Hematopoietic multipotent progenitor cell (in vitro differentiated cells): Measurements from ENCODE around the gene YIPF4. TPM values are rescaled to one million over a fixed set of nuclear protein-coding genes. Genes with fewer than 3 reads are reported as not detected.
"Not testable (repeated sequence)": the region's sequence is repeated elsewhere in the genome, so short reads cannot be mapped to it uniquely, and the experiment has no call there.

Experiments
- DNase-seq, 3 donors: peaks; one replicate each; pipeline ENCODE4 v3.0.0-alpha.2; 2011 to 2015; ENCODE audit warnings: low read depth in 2 of 3, low spot score in 2 of 3
- total RNA-seq: library from RNA; depleted of rRNA; stranded (reverse); fragments of >200 nt; gene quantifications from one replicate; pipeline ENCODE4 v1.2.3, GENCODE V29; 2012

The YIPF4 gene
- total RNA-seq, 1 donor = 7.8 TPM

DNA sequence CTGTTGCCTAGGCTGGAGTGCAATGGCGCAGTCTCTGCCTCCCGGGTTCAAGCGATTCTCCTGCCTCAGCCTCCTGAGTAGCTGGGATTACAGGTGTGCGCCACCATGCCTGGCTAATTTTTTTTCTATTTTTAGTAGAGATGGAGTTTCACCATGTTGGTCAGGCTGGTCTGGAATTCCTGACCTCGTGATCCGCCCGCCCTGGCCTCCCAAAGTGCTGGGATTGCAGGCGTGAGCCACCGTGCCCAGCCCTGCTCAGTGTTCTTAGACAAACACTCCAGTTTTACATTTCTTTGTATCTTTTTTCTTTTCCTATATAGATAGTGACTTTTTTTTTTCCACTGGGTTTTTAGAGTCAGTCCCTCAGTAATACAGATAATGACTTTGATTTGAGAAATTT lies 86.6 kb downstream of the YIPF4 start:
- not testable (repeated sequence) for DNase-seq

DNA sequence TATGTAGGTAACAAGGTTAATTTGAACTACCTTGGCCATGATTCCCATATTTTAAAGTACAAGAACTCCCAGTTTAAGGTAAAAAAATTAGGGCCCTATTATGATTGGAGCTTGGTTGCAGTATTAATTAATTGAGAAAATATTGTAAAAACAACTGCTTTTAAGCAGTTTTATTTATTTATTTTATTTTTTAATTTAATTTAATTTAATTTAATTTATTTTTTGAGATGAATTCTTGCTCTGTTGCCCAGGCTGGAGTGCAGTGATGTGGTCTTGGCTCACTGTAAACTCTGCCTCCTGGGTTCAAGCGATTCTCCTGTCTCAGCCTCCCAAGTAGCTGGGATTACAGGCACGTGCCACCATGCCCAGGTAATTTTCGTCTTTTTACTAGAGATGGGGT lies 88.0 kb downstream of the YIPF4 start:
- DNase-seq = not testable (repeated sequence)

Other genes with a start within 250 kb of the YIPF4 start
- 24.0 TPM for gene DPY30, start 238.1 kb upstream of the YIPF4 start, total RNA-seq
- 14.5 TPM for gene SPAST, start 214.3 kb upstream of the YIPF4 start, total RNA-seq
- 11.8 TPM for gene SLC30A6, start 112.0 kb upstream of the YIPF4 start, total RNA-seq
- 0.27 TPM for gene NLRC4, start 13.0 kb upstream of the YIPF4 start, total RNA-seq
- gene BIRC6, start 79.1 kb downstream of the YIPF4 start, total RNA-seq = 229 TPM